Breast epithelium (tissue), 3 donors: ENCODE measurements around the gene CNST.

Source experiments
- CTCF ChIP-seq, 3 donors: fragments of 450-650 bp; IDR thresholded peaks; one replicate each; pipeline ENCODE4 v1.5.1; 2016 to 2017; ENCODE audit warnings: antibody characterized with exemption in 3 of 3, mild to moderate bottlenecking in 3 of 3, moderate library complexity in 3 of 3
- POLR2A ChIP-seq: fragments of 450-650 bp; IDR thresholded peaks from one replicate; pipeline ENCODE4 v1.6.1; 2016; ENCODE audit warnings: antibody characterized with exemption, mild to moderate bottlenecking, moderate library complexity
- POLR2AphosphoS5 ChIP-seq, 3 donors: sonication (generic); formaldehyde crosslinking; IDR thresholded peaks; one replicate each; pipeline ENCODE4 v1.6.1; 2017; ENCODE audit warnings: antibody characterized with exemption in 3 of 3

- TF ChIP-seq CTCF (IDR thresholded peaks at IDR 0.05): no peak
- no peak for TF ChIP-seq POLR2AphosphoS5 (IDR thresholded peaks at IDR 0.05)
- TF ChIP-seq POLR2A: no peak
These were observed 22.3 kb upstream of the CNST start for GRCh38 chr1:246544001-246544400.
